C4-2B (cell line): ENCODE measurements around the gene ST7.

ENCODE experiments used
- H3K27ac ChIP-seq: fragments of 450-650 bp; 2 replicates; pipeline ENCODE4 v1.5.1; 2017
- ZFX ChIP-seq: fragments of 450-650 bp; IDR thresholded peaks from 2 replicates; pipeline ENCODE4 v1.6.1; 2017
- TF ChIP-seq, protein P1 (sequence below): fragments of 450-650 bp; conservative IDR thresholded peaks from 2 replicates; pipeline ENCODE4 v1.5.1; 2017; ENCODE audit warnings: mild to moderate bottlenecking

Gene ST7

GRCh38 chr7:117200786-117201458, 247.6 kb downstream of the ST7 start:
- H3K27ac ChIP-seq, result no peak overlapping the region
- no peak for TF ChIP-seq ZFX
- TF ChIP-seq, protein P1, sequence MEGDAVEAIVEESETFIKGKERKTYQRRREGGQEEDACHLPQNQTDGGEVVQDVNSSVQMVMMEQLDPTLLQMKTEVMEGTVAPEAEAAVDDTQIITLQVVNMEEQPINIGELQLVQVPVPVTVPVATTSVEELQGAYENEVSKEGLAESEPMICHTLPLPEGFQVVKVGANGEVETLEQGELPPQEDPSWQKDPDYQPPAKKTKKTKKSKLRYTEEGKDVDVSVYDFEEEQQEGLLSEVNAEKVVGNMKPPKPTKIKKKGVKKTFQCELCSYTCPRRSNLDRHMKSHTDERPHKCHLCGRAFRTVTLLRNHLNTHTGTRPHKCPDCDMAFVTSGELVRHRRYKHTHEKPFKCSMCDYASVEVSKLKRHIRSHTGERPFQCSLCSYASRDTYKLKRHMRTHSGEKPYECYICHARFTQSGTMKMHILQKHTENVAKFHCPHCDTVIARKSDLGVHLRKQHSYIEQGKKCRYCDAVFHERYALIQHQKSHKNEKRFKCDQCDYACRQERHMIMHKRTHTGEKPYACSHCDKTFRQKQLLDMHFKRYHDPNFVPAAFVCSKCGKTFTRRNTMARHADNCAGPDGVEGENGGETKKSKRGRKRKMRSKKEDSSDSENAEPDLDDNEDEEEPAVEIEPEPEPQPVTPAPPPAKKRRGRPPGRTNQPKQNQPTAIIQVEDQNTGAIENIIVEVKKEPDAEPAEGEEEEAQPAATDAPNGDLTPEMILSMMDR, result no peak

DNA sequence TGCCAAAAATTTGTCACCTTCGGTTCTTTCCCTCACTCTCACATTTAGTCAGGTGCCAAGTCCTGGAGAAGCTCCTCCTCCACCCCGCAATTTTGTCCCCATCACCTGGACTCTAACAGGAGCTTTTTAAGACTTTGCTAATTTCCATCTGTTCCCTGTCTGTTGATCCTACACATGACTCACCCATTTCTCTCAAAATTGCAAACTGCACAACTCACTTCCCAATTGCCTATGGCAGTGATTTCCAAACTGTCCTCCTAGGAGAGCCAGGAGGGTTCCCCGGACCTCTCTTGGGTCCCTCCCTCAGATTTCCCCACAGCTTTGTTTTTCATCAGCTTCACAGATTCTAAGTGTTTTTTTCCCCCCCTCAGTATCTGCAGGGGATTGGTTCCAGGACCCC, 249.2 kb downstream of the ST7 start:
- no peak overlapping the region for H3K27ac ChIP-seq
- no peak for TF ChIP-seq ZFX
- TF ChIP-seq, protein P1, result no peak

- TF ChIP-seq, protein P1, result no peak
- TF ChIP-seq ZFX, result no peak
- H3K27ac ChIP-seq, result no peak overlapping the region
Measured at GRCh38 chr7:117203205-117203604, 249.9 kb downstream of the ST7 start.

DNA sequence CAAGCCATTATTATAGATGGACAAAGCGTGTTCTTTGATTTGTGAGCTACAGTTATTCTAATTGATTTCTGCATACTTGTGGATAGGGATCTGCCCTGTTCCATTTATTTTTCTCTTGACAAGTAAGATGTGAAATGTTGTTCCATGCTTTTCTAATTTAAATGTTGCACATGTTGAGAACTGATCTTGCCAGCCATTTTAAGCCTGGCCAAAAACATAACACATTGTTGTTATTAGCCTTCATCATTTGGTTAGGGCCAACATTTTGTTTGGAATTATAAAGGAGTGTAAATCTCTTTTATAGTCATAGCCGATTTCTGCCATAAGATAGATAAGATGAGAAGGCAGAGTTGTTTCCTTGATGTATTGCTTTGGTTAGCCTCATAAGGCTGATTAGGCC, 252.6 kb downstream of the ST7 start:
- TF ChIP-seq ZFX, result no peak
- TF ChIP-seq, protein P1, result no peak

GRCh38 chr7:117208257-117208656, 255.0 kb downstream of the ST7 start:
- no peak overlapping the region for H3K27ac ChIP-seq
- TF ChIP-seq, protein P1, result no peak
- no peak for TF ChIP-seq ZFX

More for the DNA sequence above, 252.6 kb downstream of the ST7 start:
- H3K27ac ChIP-seq, result no peak overlapping the region

GRCh38 chr7:117210397-117210796, 257.1 kb downstream of the ST7 start:
- TF ChIP-seq, protein P1, result no peak
- TF ChIP-seq ZFX, result no peak
- H3K27ac ChIP-seq, result no peak overlapping the region

DNA sequence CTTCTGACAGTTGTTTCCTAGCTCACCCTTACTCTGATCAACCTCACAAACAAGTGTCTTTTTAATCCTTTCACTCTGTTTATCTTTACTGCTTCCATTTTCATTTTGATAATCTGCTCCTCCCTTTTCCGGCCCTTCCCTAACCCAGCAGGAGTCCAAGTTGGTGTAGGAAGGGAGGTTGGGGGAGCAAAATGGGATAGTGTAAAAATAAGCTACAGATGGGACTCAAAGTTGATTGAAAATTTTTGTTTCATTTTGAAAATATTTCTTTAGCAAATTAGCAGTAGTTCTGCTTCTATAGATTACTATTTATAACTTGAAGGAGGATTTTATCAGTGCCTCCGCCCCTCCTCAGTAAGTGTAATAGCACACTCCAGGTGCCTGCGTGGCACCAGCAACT, 257.6 kb downstream of the ST7 start:
- TF ChIP-seq ZFX, result no peak
- no peak overlapping the region for H3K27ac ChIP-seq

DNA sequence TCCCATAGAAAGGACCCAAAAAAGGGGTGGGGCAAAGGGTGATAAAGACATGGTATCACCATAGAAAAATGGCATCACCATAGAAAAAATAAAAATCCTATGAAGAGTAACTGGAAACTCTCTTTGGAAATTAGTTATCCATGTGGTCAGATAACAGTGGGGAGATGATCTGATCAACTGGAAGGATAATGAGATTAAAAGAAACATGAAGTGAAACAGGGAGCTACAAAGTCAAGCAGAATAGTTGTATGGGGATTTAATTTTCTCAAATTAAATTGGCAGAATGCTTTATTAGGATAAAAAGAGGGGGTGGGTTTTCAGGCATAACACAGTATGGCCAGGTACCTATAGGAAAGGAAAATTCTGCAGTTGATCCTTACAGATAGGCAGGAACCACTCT, 258.3 kb downstream of the ST7 start:
- H3K27ac ChIP-seq, result no peak overlapping the region
- TF ChIP-seq, protein P1, result no peak
- TF ChIP-seq ZFX, result no peak
